BLaER1 treated with 17β-estradiol and CSF1 and Interleukin-3, amounts not matched to agents 10 nM and 100 nM (cell line): ENCODE data around the gene CDC7.

ENCODE experiments used
- H3K27ac ChIP-seq, 11 experiments: shearing (Covaris generic); formaldehyde crosslinking; 2 replicates each; pipeline ENCODE4 v1.8.1; 2022
- H3K27me3 ChIP-seq, 11 experiments: shearing (Covaris generic); formaldehyde crosslinking; 2 replicates each; pipeline ENCODE4 v1.8.1; 2022
- H3K36me3 ChIP-seq, 11 experiments: shearing (Covaris generic); formaldehyde crosslinking; 2 replicates each; pipeline ENCODE4 v1.8.1; 2022
- H3K4me1 ChIP-seq, 10 experiments: shearing (Covaris generic); formaldehyde crosslinking; 2 replicates each; pipeline ENCODE4 v1.8.1; 2022
- H3K4me2 ChIP-seq, 11 experiments: shearing (Covaris generic); formaldehyde crosslinking; 2 replicates each; pipeline ENCODE4 v1.8.1; 2022
- H3K4me3 ChIP-seq, 10 experiments: shearing (Covaris generic); formaldehyde crosslinking; 2 replicates each; pipeline ENCODE4 v1.8.1; 2022
- H3K9ac ChIP-seq, 11 experiments: shearing (Covaris generic); formaldehyde crosslinking; 2 replicates each; pipeline ENCODE4 v1.8.1; 2022
- H3K9me3 ChIP-seq, 11 experiments: shearing (Covaris generic); formaldehyde crosslinking; replicated peaks in 1 of 11; 2 replicates each; pipeline ENCODE4 v1.8.1; 2022
- H4K20me1 ChIP-seq, 11 experiments: shearing (Covaris generic); formaldehyde crosslinking; 2 replicates each; pipeline ENCODE4 v1.8.1; 2022
- Cebpa-rat ChIP-seq, 11 experiments: shearing (Covaris generic); IDR thresholded peaks; 2 replicates each; pipeline ENCODE4 v1.8.1; 2022

Gene CDC7

DNA sequence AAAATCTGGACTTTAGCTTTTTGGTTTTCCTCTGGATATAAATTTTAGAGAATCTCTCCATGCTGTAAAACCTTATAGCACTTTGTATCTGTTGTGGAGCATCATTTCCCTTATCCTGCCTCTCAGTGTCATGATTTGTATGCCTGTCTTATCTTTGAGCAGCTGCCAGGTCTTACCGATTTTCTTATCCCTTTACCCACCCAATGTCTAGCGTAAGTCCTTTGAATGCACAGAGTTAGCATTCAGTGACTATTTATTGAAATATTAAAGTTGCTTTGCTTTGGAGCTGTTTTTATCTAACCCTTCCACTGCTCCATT is 37.3 kb downstream of the CDC7 start:
- Histone ChIP-seq H3K4me3 (no peak overlapping the region), H3K4me1 (peaks cover 0 to 16% (median 14%) of the 10 kb centered on the region in 10 experiments; a peak in 16 of 20 replicates), H4K20me1 (no peaks in the 10 kb centered on the region), H3K36me3 (no peaks in the 10 kb centered on the region), H3K4me2 (no peak overlapping the region), H3K9ac (no peak overlapping the region), H3K27ac (no peak overlapping the region), H3K9me3 (peaks cover 0 to 6% (median 0%) of the 10 kb centered on the region in 11 experiments; a peak in 3 of 22 replicates), H3K27me3 (no peaks in the 10 kb centered on the region)
- no peak for TF ChIP-seq Cebpa-rat (IDR thresholded peaks at IDR 0.05)

DNA sequence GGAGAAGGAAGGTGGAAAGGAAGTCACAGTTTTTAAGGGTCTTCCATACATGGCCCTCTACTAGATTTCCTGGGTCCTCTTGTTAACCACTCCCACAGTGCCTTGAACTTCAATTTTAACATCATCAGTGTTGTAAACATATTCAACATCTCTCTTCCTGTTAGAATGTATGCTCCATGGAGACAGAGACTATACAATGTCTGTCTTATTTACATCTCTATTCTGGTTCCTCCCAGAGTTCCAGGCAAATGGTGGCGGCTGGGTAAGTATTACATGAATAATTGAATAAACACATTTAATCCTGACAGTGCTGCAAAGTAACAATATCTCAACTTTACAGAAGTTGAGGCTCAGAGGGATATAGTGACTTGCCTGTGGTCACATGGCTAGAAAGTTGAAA is 40.3 kb downstream of the CDC7 start:
- Histone ChIP-seq H3K4me2 (0 out of 22 replicates have a peak overlapping the region, but pooled peaks of 2 of the 11 experiments have one; percentile 62 to 71), H3K27ac (no peak overlapping the region), H3K4me1 (peaks cover 0 to 14% (median 11%) of the 10 kb centered on the region in 10 experiments; a peak in 15 of 20 replicates), H4K20me1 (no peaks in the 10 kb centered on the region), H3K9ac (no peak overlapping the region), H3K27me3 (no peaks in the 10 kb centered on the region), H3K9me3 (peaks cover 0 to 6% (median 1%) of the 10 kb centered on the region in 11 experiments; a peak in 10 of 22 replicates), H3K36me3 (no peaks in the 10 kb centered on the region), H3K4me3 (no peak overlapping the region)
- no peak for TF ChIP-seq Cebpa-rat (IDR thresholded peaks at IDR 0.05)

DNA sequence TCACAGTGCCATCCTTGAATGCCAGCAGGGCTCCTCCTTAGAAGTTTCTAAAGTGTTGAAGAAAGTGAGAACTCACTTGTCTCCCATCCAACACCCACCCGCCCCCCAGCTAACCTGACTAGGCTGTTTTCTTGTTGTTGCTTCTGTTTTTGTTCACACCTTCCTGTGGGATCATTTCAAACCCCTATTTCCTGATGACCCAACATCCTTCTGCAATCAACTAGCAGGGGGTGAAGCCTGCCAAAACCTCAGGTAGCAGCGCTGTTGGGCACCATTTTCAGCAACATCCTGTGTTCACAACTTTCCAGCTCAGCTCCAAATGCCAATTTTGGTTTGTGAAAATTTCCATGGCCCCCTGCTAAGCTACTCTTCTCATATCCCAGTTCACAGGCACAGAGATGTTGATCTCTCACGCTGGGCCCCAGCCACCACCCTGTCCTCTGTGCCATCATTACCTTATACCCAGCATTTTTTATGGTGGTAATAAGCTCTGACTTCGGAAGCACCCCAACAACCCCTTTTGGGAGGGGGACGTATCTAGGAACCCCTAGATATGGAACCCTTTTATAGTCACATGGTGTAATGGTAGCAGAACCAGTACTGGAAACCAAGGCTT is 41.4 kb downstream of the CDC7 start:
- Histone ChIP-seq H3K27me3 (no peaks in the 10 kb centered on the region), H3K9me3 (peaks cover 9 to 18% (median 12%) of the 10 kb centered on the region in 11 experiments; a peak in 19 of 22 replicates), H3K4me3 (no peak overlapping the region), H3K4me2 (peak overlapping the region in 9 of 11 experiments; percentile 29 to 71 (median 59); a peak in 19 of 22 replicates), H3K4me1 (peaks cover 0 to 16% (median 12%) of the 10 kb centered on the region in 10 experiments; a peak in 15 of 20 replicates), H3K9ac (no peak overlapping the region), H3K36me3 (no peaks in the 10 kb centered on the region), H4K20me1 (no peaks in the 10 kb centered on the region), H3K27ac (peak overlapping the region in 2 of 11 experiments; percentile 7 to 16; a peak in 2 of 22 replicates)
- TF ChIP-seq Cebpa-rat (IDR thresholded peaks at IDR 0.05), result no peak

DNA sequence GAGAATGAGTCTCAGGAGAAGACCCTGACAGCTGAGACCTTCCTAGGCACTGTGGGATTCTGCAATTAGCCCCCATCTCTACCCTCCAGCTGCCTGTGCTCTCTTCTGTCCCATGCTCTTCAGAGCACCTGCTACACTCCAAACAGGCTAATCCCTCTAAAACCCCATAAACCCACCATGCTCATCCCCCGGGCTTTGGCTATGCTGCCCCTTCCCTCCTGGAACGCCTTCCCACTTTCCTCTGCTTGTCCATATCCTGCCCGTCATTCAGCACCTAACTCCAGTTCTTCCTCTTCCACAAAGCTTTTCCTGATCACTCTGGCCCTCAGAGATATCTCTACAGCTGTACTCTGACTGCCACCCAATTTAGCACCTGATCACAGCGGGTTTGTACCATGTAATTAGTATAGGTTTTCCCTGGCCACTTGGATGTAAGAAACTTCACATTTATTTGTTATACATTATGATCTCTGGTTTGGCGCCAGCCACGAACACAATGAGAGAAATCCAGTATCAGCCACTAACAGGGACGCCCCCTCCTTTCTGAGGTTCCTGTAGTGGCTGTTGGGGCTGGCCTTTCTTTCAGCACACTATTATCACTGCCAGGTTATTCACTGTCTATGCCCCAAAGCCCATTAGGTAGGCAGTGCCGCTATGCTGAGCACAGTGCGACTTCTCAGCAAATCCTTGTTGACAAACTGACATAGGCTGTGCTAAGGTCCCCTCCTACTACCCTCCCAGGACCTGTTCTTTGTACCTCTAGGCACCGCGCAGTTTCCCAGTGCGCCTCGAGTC is 45.1 kb downstream of the CDC7 start:
- Histone ChIP-seq H3K36me3 (no peaks in the 10 kb centered on the region), H3K9me3 (peaks cover 11 to 23% (median 18%) of the 10 kb centered on the region in 11 experiments; a peak in 20 of 22 replicates), H3K9ac (no peak overlapping the region), H4K20me1 (no peaks in the 10 kb centered on the region), H3K4me2 (no peak overlapping the region), H3K4me3 (no peak overlapping the region), H3K27me3 (no peaks in the 10 kb centered on the region), H3K27ac (no peak overlapping the region), H3K4me1 (peaks cover 13 to 44% (median 40%) of the 10 kb centered on the region in 10 experiments)
- TF ChIP-seq Cebpa-rat (IDR thresholded peaks at IDR 0.05), result no peak

- Histone ChIP-seq H3K9ac (no peak overlapping the region), H3K27me3 (no peaks in the 10 kb centered on the region), H3K9me3 (peaks cover 11 to 24% (median 18%) of the 10 kb centered on the region in 11 experiments; a peak in 20 of 22 replicates), H3K36me3 (no peaks in the 10 kb centered on the region), H4K20me1 (no peaks in the 10 kb centered on the region), H3K27ac (no peak overlapping the region), H3K4me3 (no peak overlapping the region), H3K4me2 (no peak overlapping the region), H3K4me1 (peaks cover 13 to 44% (median 40%) of the 10 kb centered on the region in 10 experiments)
- TF ChIP-seq Cebpa-rat (IDR thresholded peaks at IDR 0.05), result no peak
These were observed 45.6 kb downstream of the CDC7 start for GRCh38 chr1:91546301-91546581.

- Histone ChIP-seq H3K9ac (no peak overlapping the region), H3K27me3 (no peaks in the 10 kb centered on the region), H3K4me2 (peak overlapping the region in 4 of 11 experiments; percentile 81 to 94 (median 82); a peak in 6 of 22 replicates), H3K9me3 (peaks cover 11 to 24% (median 18%) of the 10 kb centered on the region in 11 experiments; a peak in 20 of 22 replicates), H3K27ac (no peak overlapping the region), H3K4me3 (no peak overlapping the region), H4K20me1 (no peaks in the 10 kb centered on the region), H3K36me3 (no peaks in the 10 kb centered on the region), H3K4me1 (peaks cover 13 to 40% (median 34%) of the 10 kb centered on the region in 10 experiments)
- TF ChIP-seq Cebpa-rat (IDR thresholded peaks at IDR 0.05), result no peak
These were observed 46.2 kb downstream of the CDC7 start for GRCh38 chr1:91546876-91547275.

DNA sequence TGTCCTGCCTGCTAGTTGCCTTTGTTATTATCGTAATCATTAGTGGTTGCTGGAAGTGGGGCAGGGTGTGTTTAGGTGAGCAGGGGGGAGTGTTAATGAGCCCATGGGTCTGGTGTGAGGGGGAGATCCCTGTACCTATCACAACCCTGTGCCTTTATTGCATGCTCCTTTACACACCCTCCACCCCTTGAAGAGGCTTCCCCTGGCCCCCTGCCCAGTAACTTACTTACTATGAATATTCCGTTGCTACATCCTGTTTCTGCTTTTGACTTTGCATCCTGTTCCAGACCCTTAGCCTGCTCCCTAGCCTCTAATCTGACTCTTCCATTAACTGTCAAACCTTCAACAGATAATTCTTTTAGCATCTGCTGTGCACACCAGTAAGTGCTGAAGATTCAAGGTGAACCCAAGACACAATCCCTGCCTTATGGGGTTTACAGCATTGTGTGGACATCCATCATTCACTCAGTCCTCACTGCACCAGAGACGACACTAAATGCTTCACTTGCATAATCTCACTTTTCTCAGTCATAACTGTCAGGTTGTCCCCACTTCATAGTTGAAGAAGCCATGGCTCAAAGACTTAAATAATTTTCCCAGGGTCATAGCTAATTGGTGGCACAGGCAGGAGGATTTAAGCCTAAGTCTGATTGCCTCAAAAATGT is 47.9 kb downstream of the CDC7 start:
- H3K9ac ChIP-seq, result peak overlapping the region in 8 of 11 experiments; percentile 30 to 50 (median 41); a peak in 11 of 22 replicates
- H3K4me3 ChIP-seq, result peak overlapping the region in 7 of 10 experiments; percentile 13 to 42 (median 24); a peak in 7 of 20 replicates
- peaks cover 11 to 28% (median 18%) of the 10 kb centered on the region in 11 experiments; a peak in 20 of 22 replicates for H3K9me3 ChIP-seq
- H3K27me3 ChIP-seq, result no peaks in the 10 kb centered on the region
- peak overlapping the region in 8 of 11 experiments; percentile 5 to 75 (median 63); a peak in 16 of 22 replicates for H3K27ac ChIP-seq
- no peaks in the 10 kb centered on the region for H4K20me1 ChIP-seq
- H3K4me1 ChIP-seq, result peaks cover 13 to 35% (median 28%) of the 10 kb centered on the region in 10 experiments
- peak overlapping the region; percentile 53 to 94 (median 82); a peak in 21 of 22 replicates for H3K4me2 ChIP-seq
- no peak for TF ChIP-seq Cebpa-rat (IDR thresholded peaks at IDR 0.05)
- no peaks in the 10 kb centered on the region for H3K36me3 ChIP-seq

DNA sequence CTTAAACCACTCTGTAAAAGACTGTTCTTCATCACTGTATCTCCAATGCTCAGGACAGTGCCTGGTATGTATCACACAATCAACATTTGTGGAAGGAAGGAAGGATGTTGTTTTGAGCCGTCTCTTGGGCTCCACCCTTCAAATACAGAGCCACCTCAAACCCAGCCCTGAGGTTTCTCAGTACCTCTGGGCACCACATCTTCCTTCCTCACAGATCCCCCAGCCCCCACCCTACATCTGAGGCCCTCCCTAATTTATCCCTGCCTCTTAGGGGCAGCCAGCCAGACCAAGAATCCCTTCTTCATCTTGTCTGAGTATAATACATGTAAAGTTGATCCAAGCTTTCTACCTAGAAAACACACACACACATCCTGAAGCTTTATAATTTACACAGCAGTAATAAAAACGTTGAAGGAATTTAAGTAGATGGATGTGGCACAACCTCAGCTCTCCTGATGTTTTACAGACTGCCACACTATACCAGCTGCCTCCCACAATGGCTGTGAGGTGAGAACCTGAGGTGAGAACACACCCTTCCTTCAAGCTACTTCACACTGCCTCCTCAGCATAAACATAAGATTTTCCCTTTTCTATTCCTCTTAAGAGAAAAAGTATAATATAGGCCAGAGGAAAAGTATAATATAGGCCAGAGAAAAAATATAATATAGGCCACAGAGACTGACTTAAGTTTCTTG is 48.5 kb downstream of the CDC7 start:
- Histone ChIP-seq H3K36me3 (no peaks in the 10 kb centered on the region), H3K4me1 (peaks cover 13 to 36% (median 29%) of the 10 kb centered on the region in 10 experiments), H3K9ac (peak overlapping the region in 8 of 11 experiments; percentile 30 to 50 (median 41); a peak in 10 of 22 replicates), H3K4me2 (peak overlapping the region; percentile 53 to 94 (median 82); a peak in 21 of 22 replicates), H3K4me3 (peak overlapping the region in 5 of 10 experiments; percentile 13 to 42 (median 24); a peak in 5 of 20 replicates), H3K27ac (peak overlapping the region in 8 of 11 experiments; percentile 5 to 75 (median 63); a peak in 16 of 22 replicates), H3K27me3 (no peaks in the 10 kb centered on the region), H4K20me1 (no peaks in the 10 kb centered on the region), H3K9me3 (peaks cover 11 to 31% (median 19%) of the 10 kb centered on the region in 11 experiments; a peak in 20 of 22 replicates)
- TF ChIP-seq Cebpa-rat (IDR thresholded peaks at IDR 0.05), result no peak
